ENCODE data around the gene HCST. TPM values are rescaled to one million over a fixed set of nuclear protein-coding genes. Genes with fewer than 3 reads are reported as not detected.

Gene HCST
- total RNA-seq, 6 experiments from 2014 or later: 0.96 to 4.1 (median 1.2) TPM

GRCh38 chr19:35943321-35944301 is 41.3 kb downstream of the HCST start:
- DNase-seq: no peak
- no peak overlapping the region for H3K27ac Mint-ChIP-seq
- peaks cover 2% of the 10 kb centered on the region for H3K27me3 Mint-ChIP-seq (ENCODE audit: insufficient read depth)
- TF ChIP-seq, protein P1, sequence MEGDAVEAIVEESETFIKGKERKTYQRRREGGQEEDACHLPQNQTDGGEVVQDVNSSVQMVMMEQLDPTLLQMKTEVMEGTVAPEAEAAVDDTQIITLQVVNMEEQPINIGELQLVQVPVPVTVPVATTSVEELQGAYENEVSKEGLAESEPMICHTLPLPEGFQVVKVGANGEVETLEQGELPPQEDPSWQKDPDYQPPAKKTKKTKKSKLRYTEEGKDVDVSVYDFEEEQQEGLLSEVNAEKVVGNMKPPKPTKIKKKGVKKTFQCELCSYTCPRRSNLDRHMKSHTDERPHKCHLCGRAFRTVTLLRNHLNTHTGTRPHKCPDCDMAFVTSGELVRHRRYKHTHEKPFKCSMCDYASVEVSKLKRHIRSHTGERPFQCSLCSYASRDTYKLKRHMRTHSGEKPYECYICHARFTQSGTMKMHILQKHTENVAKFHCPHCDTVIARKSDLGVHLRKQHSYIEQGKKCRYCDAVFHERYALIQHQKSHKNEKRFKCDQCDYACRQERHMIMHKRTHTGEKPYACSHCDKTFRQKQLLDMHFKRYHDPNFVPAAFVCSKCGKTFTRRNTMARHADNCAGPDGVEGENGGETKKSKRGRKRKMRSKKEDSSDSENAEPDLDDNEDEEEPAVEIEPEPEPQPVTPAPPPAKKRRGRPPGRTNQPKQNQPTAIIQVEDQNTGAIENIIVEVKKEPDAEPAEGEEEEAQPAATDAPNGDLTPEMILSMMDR (IDR thresholded peaks at IDR 0.05): no peak
- H3K4me1 Mint-ChIP-seq (ENCODE audit: low read depth): peaks cover 4% of the 10 kb centered on the region
- no peaks in the 10 kb centered on the region for H3K9me3 Mint-ChIP-seq
- peaks cover 8% of the 10 kb centered on the region for H3K36me3 Mint-ChIP-seq (ENCODE audit: low read depth)
- no peak overlapping the region for H3K4me3 Mint-ChIP-seq

DNA sequence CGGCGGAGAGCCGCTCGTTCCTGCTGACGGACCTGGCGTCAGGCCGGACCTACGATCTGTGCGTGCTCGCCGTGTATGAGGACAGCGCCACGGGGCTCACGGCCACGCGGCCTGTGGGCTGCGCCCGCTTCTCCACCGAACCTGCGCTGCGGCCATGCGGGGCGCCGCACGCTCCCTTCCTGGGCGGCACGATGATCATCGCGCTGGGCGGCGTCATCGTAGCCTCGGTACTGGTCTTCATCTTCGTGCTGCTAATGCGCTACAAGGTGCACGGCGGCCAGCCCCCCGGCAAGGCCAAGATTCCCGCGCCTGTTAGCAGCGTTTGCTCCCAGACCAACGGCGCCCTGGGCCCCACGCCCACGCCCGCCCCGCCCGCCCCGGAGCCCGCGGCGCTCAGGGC is 42.2 kb downstream of the HCST start:
- no peak for DNase-seq
- Mint-ChIP-seq H3K27me3 (ENCODE audit: insufficient read depth) (peaks cover 2% of the 10 kb centered on the region), H3K4me1 (ENCODE audit: low read depth) (no peaks in the 10 kb centered on the region), H3K27ac (no peak overlapping the region), H3K36me3 (ENCODE audit: low read depth) (peaks cover 8% of the 10 kb centered on the region), H3K4me3 (no peak overlapping the region), H3K9me3 (no peaks in the 10 kb centered on the region)
- TF ChIP-seq, protein P1 (IDR thresholded peaks at IDR 0.05): no peak

- Mint-ChIP-seq H3K4me3 (no peak overlapping the region), H3K9me3 (no peaks in the 10 kb centered on the region), H3K36me3 (ENCODE audit: low read depth) (peaks cover 8% of the 10 kb centered on the region), H3K27me3 (ENCODE audit: insufficient read depth) (peaks cover 2% of the 10 kb centered on the region), H3K27ac (no peak overlapping the region), H3K4me1 (ENCODE audit: low read depth) (no peaks in the 10 kb centered on the region)
- TF ChIP-seq, protein P1 (IDR thresholded peaks at IDR 0.05): no peak
- DNase-seq: no peak
Observed at GRCh38 chr19:35945121-35945790, 42.9 kb downstream of the HCST start.

- TF ChIP-seq, protein P1 (IDR thresholded peaks at IDR 0.05): no peak
- no peak overlapping the region for H3K4me3 Mint-ChIP-seq
- no peaks in the 10 kb centered on the region for H3K9me3 Mint-ChIP-seq
- no peak for DNase-seq
- no peak overlapping the region for H3K27ac Mint-ChIP-seq
- peaks cover 2% of the 10 kb centered on the region for H3K36me3 Mint-ChIP-seq (ENCODE audit: low read depth)
- H3K4me1 Mint-ChIP-seq (ENCODE audit: low read depth): no peaks in the 10 kb centered on the region
- peaks cover 6% of the 10 kb centered on the region for H3K27me3 Mint-ChIP-seq (ENCODE audit: insufficient read depth)
Observed at GRCh38 chr19:35946203-35946602, 43.9 kb downstream of the HCST start.

DNA sequence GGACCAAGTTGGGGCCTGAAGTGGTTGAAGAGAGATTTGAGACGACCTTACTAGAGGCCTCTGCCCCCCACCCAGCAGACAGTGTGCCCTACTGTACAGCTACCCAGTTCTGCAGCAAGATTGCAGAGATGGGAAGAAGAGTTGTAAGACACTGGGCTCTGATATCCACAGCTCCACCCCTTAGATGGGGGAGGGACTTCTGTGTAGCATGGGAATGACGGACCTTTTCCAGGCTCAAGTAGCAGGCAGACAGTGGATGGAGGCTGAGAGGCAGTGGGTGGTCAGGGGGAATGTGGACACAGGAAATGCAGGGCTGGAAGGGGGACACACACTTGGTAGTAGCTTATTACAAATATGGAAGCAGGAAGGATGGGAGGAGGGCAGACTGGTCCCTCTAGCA is 46.8 kb downstream of the HCST start:
- no peaks in the 10 kb centered on the region for H3K4me1 Mint-ChIP-seq (ENCODE audit: low read depth)
- H3K9me3 Mint-ChIP-seq: no peaks in the 10 kb centered on the region
- peaks cover 8% of the 10 kb centered on the region for H3K27me3 Mint-ChIP-seq (ENCODE audit: insufficient read depth)
- no peak overlapping the region for H3K27ac Mint-ChIP-seq
- DNase-seq: no peak
- TF ChIP-seq, protein P1 (IDR thresholded peaks at IDR 0.05): no peak
- no peak overlapping the region for H3K4me3 Mint-ChIP-seq
- H3K36me3 Mint-ChIP-seq (ENCODE audit: low read depth): no peaks in the 10 kb centered on the region

Other genes starting within 250 kb of the HCST start
- gene UPK1A, start 236.0 kb upstream of the HCST start, total RNA-seq (2021; fragmentation: NEBNext Ultra II Directional; extraction: Animal tissue kit (Norgen Biotek cat#: 25700)): under 1 TPM in 1 of 6 experiments, not detected in 5; 0.18 TPM
- gene ZBTB32, start 198.0 kb upstream of the HCST start, total RNA-seq (2021; fragmentation: NEBNext Ultra II Directional; extraction: Animal tissue kit (Norgen Biotek cat#: 25700)): not detected
- 10 to 100 TPM; 20.1 to 24.4 (median 21.7) TPM for gene KMT2B, start 184.5 kb upstream of the HCST start, total RNA-seq (2021; fragmentation: NEBNext Ultra II Directional; extraction: Animal tissue kit (Norgen Biotek cat#: 25700))
- 1 to 10 TPM in 4 of 6 experiments, under 1 TPM in 2; 0.76 to 2.8 (median 1.4) TPM for gene IGFLR1, start 160.1 kb upstream of the HCST start, total RNA-seq (2021; fragmentation: NEBNext Ultra II Directional; extraction: Animal tissue kit (Norgen Biotek cat#: 25700))
- 10 to 100 TPM; 18.0 to 20.8 (median 18.7) TPM for gene U2AF1L4, start 157.1 kb upstream of the HCST start, total RNA-seq (2021; fragmentation: NEBNext Ultra II Directional; extraction: Animal tissue kit (Norgen Biotek cat#: 25700))
- 10 to 100 TPM; 68.2 to 86.6 (median 74.9) TPM for gene PSENEN, start 156.9 kb upstream of the HCST start, total RNA-seq (2021; fragmentation: NEBNext Ultra II Directional; extraction: Animal tissue kit (Norgen Biotek cat#: 25700))
- gene LIN37, start 154.0 kb upstream of the HCST start, total RNA-seq (2021; fragmentation: NEBNext Ultra II Directional; extraction: Animal tissue kit (Norgen Biotek cat#: 25700)): 1 to 10 TPM; 6.0 to 9.9 (median 8.7) TPM
- gene HSPB6, start 145.5 kb upstream of the HCST start, total RNA-seq (2021; fragmentation: NEBNext Ultra II Directional; extraction: Animal tissue kit (Norgen Biotek cat#: 25700)): 100 to 1,000 TPM in 1 of 6 experiments, 10 to 100 TPM in 5; 37.0 to 122 (median 43.9) TPM
- 10 to 100 TPM; 26.4 to 30.0 (median 29.0) TPM for gene PROSER3, start 144.4 kb upstream of the HCST start, total RNA-seq (2021; fragmentation: NEBNext Ultra II Directional; extraction: Animal tissue kit (Norgen Biotek cat#: 25700))
- 10 to 100 TPM in 1 of 6 experiments, 1 to 10 TPM in 5; 5.4 to 11.0 (median 8.8) TPM for gene ARHGAP33, start 127.0 kb upstream of the HCST start, total RNA-seq (2021; fragmentation: NEBNext Ultra II Directional; extraction: Animal tissue kit (Norgen Biotek cat#: 25700))
- not detected for gene PRODH2, start 89.7 kb upstream of the HCST start, total RNA-seq (2021; fragmentation: NEBNext Ultra II Directional; extraction: Animal tissue kit (Norgen Biotek cat#: 25700))
- not detected for gene NPHS1, start 50.0 kb upstream of the HCST start, total RNA-seq (2021; fragmentation: NEBNext Ultra II Directional; extraction: Animal tissue kit (Norgen Biotek cat#: 25700))
- under 1 TPM in 1 of 6 experiments, not detected in 5; 0.07 TPM for gene KIRREL2, start 45.6 kb upstream of the HCST start, total RNA-seq (2021; fragmentation: NEBNext Ultra II Directional; extraction: Animal tissue kit (Norgen Biotek cat#: 25700))
- 10 to 100 TPM; 24.3 to 39.7 (median 38.1) TPM for gene APLP1, start 34.0 kb upstream of the HCST start, total RNA-seq (2021; fragmentation: NEBNext Ultra II Directional; extraction: Animal tissue kit (Norgen Biotek cat#: 25700))
- 1 to 10 TPM; 3.9 to 7.2 (median 5.3) TPM for gene NFKBID, start 2.0 kb upstream of the HCST start, total RNA-seq (2021; fragmentation: NEBNext Ultra II Directional; extraction: Animal tissue kit (Norgen Biotek cat#: 25700))
- not detected for gene TYROBP, start 5.8 kb downstream of the HCST start, total RNA-seq (2021; fragmentation: NEBNext Ultra II Directional; extraction: Animal tissue kit (Norgen Biotek cat#: 25700))
- gene LRFN3, start 33.8 kb downstream of the HCST start, total RNA-seq (2021; fragmentation: NEBNext Ultra II Directional; extraction: Animal tissue kit (Norgen Biotek cat#: 25700)): 10 to 100 TPM; 15.3 to 21.0 (median 19.1) TPM
- 10 to 100 TPM in 2 of 6 experiments, 1 to 10 TPM in 4; 8.2 to 12.5 (median 8.9) TPM for gene SDHAF1, start 92.7 kb downstream of the HCST start, total RNA-seq (2021; fragmentation: NEBNext Ultra II Directional; extraction: Animal tissue kit (Norgen Biotek cat#: 25700))
- under 1 TPM; 0.07 to 0.40 (median 0.29) TPM for gene SYNE4, start 106.3 kb downstream of the HCST start, total RNA-seq (2021; fragmentation: NEBNext Ultra II Directional; extraction: Animal tissue kit (Norgen Biotek cat#: 25700))
- 10 to 100 TPM; 25.3 to 31.5 (median 28.5) TPM for gene ALKBH6, start 111.7 kb downstream of the HCST start, total RNA-seq (2021; fragmentation: NEBNext Ultra II Directional; extraction: Animal tissue kit (Norgen Biotek cat#: 25700))
- gene CLIP3, start 130.3 kb downstream of the HCST start, total RNA-seq (2021; fragmentation: NEBNext Ultra II Directional; extraction: Animal tissue kit (Norgen Biotek cat#: 25700)): 10 to 100 TPM; 62.2 to 93.1 (median 83.9) TPM
- gene THAP8, start 151.8 kb downstream of the HCST start, total RNA-seq (2021; fragmentation: NEBNext Ultra II Directional; extraction: Animal tissue kit (Norgen Biotek cat#: 25700)): 1 to 10 TPM; 5.2 to 6.4 (median 5.5) TPM
- 10 to 100 TPM in 5 of 6 experiments, 1 to 10 TPM in 1; 6.5 to 13.8 (median 13.0) TPM for gene WDR62, start 152.4 kb downstream of the HCST start, total RNA-seq (2021; fragmentation: NEBNext Ultra II Directional; extraction: Animal tissue kit (Norgen Biotek cat#: 25700))
- not detected for gene OVOL3, start 208.6 kb downstream of the HCST start, total RNA-seq (2021; fragmentation: NEBNext Ultra II Directional; extraction: Animal tissue kit (Norgen Biotek cat#: 25700))
- 10 to 100 TPM; 64.1 to 75.1 (median 69.2) TPM for gene POLR2I, start 212.3 kb downstream of the HCST start, total RNA-seq (2021; fragmentation: NEBNext Ultra II Directional; extraction: Animal tissue kit (Norgen Biotek cat#: 25700))
- gene TBCB, start 212.9 kb downstream of the HCST start, total RNA-seq (2021; fragmentation: NEBNext Ultra II Directional; extraction: Animal tissue kit (Norgen Biotek cat#: 25700)): 100 to 1,000 TPM; 229 to 266 (median 243) TPM
- 1,000 to 10,000 TPM; 1,039 to 1,309 (median 1,209) TPM for gene CAPNS1, start 237.5 kb downstream of the HCST start, total RNA-seq (2021; fragmentation: NEBNext Ultra II Directional; extraction: Animal tissue kit (Norgen Biotek cat#: 25700))
- gene COX7A1, start 249.9 kb downstream of the HCST start, total RNA-seq (2021; fragmentation: NEBNext Ultra II Directional; extraction: Animal tissue kit (Norgen Biotek cat#: 25700)): 100 to 1,000 TPM in 2 of 6 experiments, 10 to 100 TPM in 4; 59.8 to 139 (median 85.5) TPM

Measured in HFFc6 (cell line).